PC-3 (cell line): ENCODE results near the gene ANGPTL2.
A peak's percentile ranks its signal among the peaks of the same experiment; 100 is the strongest.

Experiments
- CTCF ChIP-seq: fragments of 300-600 bp; sonication (generic); conservative IDR thresholded peaks from 2 replicates; pipeline ENCODE4 v1.5.1; 2017; ENCODE audit warnings: antibody characterized with exemption, low read depth, mild to moderate bottlenecking, low read length
- EZH2 ChIP-seq: fragments of 300-600 bp; sonication (generic); IDR thresholded peaks from one replicate; pipeline ENCODE4 v1.6.1; 2017; ENCODE audit warnings: antibody characterized with exemption, mild to moderate bottlenecking, low read length; ENCODE audit not compliant: unreplicated experiment

GRCh38 chr9:127049044-127049443 is 73.4 kb downstream of the ANGPTL2 start:
- TF ChIP-seq CTCF (peak; percentile 39; the same call in 1 of the 2 replicates), EZH2 (no peak)
